HepG2 (cell line): ENCODE results near the gene MXD3. TPM values are rescaled to one million over a fixed set of nuclear protein-coding genes. Genes with fewer than 3 reads are reported as not detected.

Source experiments
- HIVEP1 ChIP-seq: sonication (generic); formaldehyde crosslinking; IDR thresholded peaks from 2 replicates; pipeline ENCODE4 v1.4.0; 2020; ENCODE audit warnings: mild to moderate bottlenecking, missing genetic modification reagents
- IRF2 ChIP-seq: IDR thresholded peaks from 2 replicates; pipeline ENCODE4 v1.6.1; 2018; ENCODE audit warnings: missing genetic modification reagents, missing compliant biosample characterization
- MAZ ChIP-seq, 2 experiments: sonication (generic) in 1 of 2; formaldehyde crosslinking in 1 of 2; IDR thresholded peaks; 2 replicates each; pipeline versions ENCODE4 v1.5.0 to v1.6.1; 2012 to 2020; ENCODE audit warnings: low read depth in 2 of 2, mild to moderate bottlenecking in 2 of 2, borderline replicate concordance in 1 of 2, improper control_type of control experiment in 1 of 2, low read length in 1 of 2, missing genetic modification reagents in 1 of 2, moderate library complexity in 1 of 2
- NPAS2 ChIP-seq: sonication (generic); formaldehyde crosslinking; IDR thresholded peaks from 2 replicates; pipeline ENCODE4 v1.8.0; 2022; ENCODE audit warnings: mild to moderate bottlenecking, missing genetic modification reagents, borderline replicate concordance
- POLR2G ChIP-seq: fragments of 200-400 bp; formaldehyde crosslinking; IDR thresholded peaks from 2 replicates; pipeline ENCODE4 v1.6.1; 2018; ENCODE audit warnings: mild to moderate bottlenecking, low read depth, low read length, moderate library complexity
- SKI ChIP-seq: fragments of 450-650 bp; IDR thresholded peaks from one replicate; pipeline ENCODE4 v1.6.1; 2018; ENCODE audit warnings: mild to moderate bottlenecking; ENCODE audit not compliant: partially characterized antibody
- TBL1XR1 ChIP-seq: fragments of 150-350 bp; IDR thresholded peaks from 2 replicates; pipeline ENCODE4 v1.6.1; 2014; ENCODE audit warnings: borderline replicate concordance, low read length; ENCODE audit not compliant: partially characterized antibody
- TOE1 ChIP-seq: sonication (generic); formaldehyde crosslinking; IDR thresholded peaks from 2 replicates; pipeline ENCODE4 v1.4.0; 2020; ENCODE audit warnings: mild to moderate bottlenecking, missing genetic modification reagents
- TRIM24 ChIP-seq: sonication (generic); formaldehyde crosslinking; IDR thresholded peaks from 2 replicates; pipeline ENCODE4 v1.8.0; 2022; ENCODE audit warnings: mild to moderate bottlenecking, missing genetic modification reagents
- ZNF263 ChIP-seq: sonication (generic); formaldehyde crosslinking; IDR thresholded peaks from 2 replicates; pipeline ENCODE4 v1.4.0; 2020; ENCODE audit warnings: missing genetic modification reagents
- ZNF280D ChIP-seq: sonication (generic); formaldehyde crosslinking; IDR thresholded peaks from 2 replicates; pipeline ENCODE4 v1.5.1; 2020; ENCODE audit warnings: mild to moderate bottlenecking, missing genetic modification reagents
- ZNF484 ChIP-seq: sonication (generic); formaldehyde crosslinking; IDR thresholded peaks from 2 replicates; pipeline ENCODE4 v1.5.1; 2020; ENCODE audit warnings: mild to moderate bottlenecking, low read depth, missing genetic modification reagents, borderline replicate concordance
- ZNF761 ChIP-seq: sonication (generic); formaldehyde crosslinking; conservative IDR thresholded peaks from 2 replicates; pipeline ENCODE4 v1.4.0; 2020; ENCODE audit warnings: mild to moderate bottlenecking, missing genetic modification reagents
- ZNF772 ChIP-seq: sonication (generic); formaldehyde crosslinking; IDR thresholded peaks from 2 replicates; pipeline ENCODE4 v1.5.0; 2020; ENCODE audit warnings: mild to moderate bottlenecking, missing genetic modification reagents
- polyA plus RNA-seq, 8 experiments: library from polyadenylated mRNA; depleted of rRNA in 3 of 8; stranded (reverse) in 7 of 8; unstranded in 1 of 8; fragments of >200 nt; fragmentation: Illumina TruSeq in 4 of 8; extraction: Trizol in 4 of 8; gene quantifications; 2 replicates each; pipeline versions ENCODE4 v1.2.1 to v1.2.3, GENCODE V29; 2011 to 2016; ENCODE audit warnings: low read depth in 4 of 8, missing spikeins in 1 of 8, mixed read lengths in 1 of 8; ENCODE audit not compliant: insufficient read depth in 1 of 8
- total RNA-seq, 5 experiments: library from RNA; depleted of rRNA; stranded (reverse); fragments of >200 nt; fragmentation: Illumina TruSeq; extraction: Trizol; gene quantifications; 2 replicates each; pipeline ENCODE4 v1.2.3, GENCODE V29; 2016; ENCODE audit warnings: low read depth in 1 of 5
- TF ChIP-seq, protein P1 (sequence below): sonication (generic); formaldehyde crosslinking; IDR thresholded peaks from 2 replicates; pipeline ENCODE4 v1.5.0; 2020; ENCODE audit warnings: missing genetic modification reagents
- TF ChIP-seq, protein P2 (sequence below): sonication (generic); formaldehyde crosslinking; IDR thresholded peaks from 2 replicates; pipeline ENCODE4 v1.4.0; 2020; ENCODE audit warnings: mild to moderate bottlenecking, missing genetic modification reagents
- TF ChIP-seq, protein P3 (sequence below): IDR thresholded peaks from 2 replicates; pipeline ENCODE4 v1.6.1; 2018; ENCODE audit warnings: missing genetic modification reagents, mild to moderate bottlenecking, missing compliant biosample characterization

The MXD3 gene
- total and polyA plus RNA-seq, 2 of the 13 experiments (the other 11 are each of a cell fraction or from before 2014, with no cell fraction given) = 10.5 to 12.8 TPM

DNA sequence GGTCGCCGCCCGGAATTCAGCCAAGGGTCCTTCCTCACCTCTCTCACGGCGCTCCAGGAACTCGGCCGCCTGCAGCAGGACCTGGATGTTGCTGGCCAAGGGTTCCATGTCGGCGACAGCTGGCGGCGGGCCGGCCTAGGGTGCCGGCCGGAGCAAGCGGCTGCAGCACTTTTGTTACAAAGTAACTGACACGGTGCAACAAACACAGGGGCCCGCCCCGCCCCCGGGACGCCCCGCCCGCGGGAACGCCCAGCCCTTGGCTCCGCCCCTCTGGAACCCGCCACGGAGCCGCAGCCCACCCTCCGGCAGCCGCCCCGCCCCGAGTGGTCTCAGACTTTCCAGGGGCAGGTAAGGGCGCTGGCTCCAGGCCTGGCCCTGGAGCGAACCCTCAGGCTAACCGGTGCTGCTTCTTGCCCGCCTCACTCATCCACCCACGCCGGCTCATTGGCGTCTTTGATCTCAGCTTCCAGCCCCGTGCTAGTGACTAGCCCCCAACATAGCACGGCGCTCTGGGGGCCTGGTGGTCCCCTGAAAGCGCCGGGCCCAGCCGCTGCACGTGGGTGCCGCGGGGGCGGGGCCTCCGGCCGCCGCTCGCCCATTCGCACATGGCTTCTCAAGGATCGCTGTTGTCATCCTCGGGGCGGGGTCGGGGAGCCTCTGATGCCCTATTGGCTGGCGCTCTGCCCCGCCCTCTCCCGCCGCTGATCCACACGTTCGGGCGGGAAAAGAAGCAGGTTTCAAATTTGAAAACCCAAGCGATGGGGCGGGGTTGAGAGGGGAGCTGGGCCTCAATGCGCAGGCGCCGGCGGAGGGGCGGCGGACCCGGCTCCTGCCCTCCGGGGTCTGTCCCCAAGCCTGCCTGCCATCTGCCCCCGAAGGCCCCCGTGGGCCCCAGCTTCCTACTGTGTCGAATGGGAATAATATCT, at the start of gene MXD3 (continued):
- TF ChIP-seq ZNF484 (CRISPR knock-in tag) = no peak
- TF ChIP-seq TRIM24 (CRISPR knock-in tag) = no peak
- no peak for TF ChIP-seq HIVEP1 (CRISPR knock-in tag)
- TF ChIP-seq ZNF280D (CRISPR knock-in tag) = no peak
- TF ChIP-seq NPAS2 (CRISPR knock-in tag) = no peak
- TF ChIP-seq, protein P1, sequence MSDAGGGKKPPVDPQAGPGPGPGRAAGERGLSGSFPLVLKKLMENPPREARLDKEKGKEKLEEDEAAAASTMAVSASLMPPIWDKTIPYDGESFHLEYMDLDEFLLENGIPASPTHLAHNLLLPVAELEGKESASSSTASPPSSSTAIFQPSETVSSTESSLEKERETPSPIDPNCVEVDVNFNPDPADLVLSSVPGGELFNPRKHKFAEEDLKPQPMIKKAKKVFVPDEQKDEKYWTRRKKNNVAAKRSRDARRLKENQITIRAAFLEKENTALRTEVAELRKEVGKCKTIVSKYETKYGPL (CRISPR knock-in tag) = no peak
- TF ChIP-seq, protein P2, sequence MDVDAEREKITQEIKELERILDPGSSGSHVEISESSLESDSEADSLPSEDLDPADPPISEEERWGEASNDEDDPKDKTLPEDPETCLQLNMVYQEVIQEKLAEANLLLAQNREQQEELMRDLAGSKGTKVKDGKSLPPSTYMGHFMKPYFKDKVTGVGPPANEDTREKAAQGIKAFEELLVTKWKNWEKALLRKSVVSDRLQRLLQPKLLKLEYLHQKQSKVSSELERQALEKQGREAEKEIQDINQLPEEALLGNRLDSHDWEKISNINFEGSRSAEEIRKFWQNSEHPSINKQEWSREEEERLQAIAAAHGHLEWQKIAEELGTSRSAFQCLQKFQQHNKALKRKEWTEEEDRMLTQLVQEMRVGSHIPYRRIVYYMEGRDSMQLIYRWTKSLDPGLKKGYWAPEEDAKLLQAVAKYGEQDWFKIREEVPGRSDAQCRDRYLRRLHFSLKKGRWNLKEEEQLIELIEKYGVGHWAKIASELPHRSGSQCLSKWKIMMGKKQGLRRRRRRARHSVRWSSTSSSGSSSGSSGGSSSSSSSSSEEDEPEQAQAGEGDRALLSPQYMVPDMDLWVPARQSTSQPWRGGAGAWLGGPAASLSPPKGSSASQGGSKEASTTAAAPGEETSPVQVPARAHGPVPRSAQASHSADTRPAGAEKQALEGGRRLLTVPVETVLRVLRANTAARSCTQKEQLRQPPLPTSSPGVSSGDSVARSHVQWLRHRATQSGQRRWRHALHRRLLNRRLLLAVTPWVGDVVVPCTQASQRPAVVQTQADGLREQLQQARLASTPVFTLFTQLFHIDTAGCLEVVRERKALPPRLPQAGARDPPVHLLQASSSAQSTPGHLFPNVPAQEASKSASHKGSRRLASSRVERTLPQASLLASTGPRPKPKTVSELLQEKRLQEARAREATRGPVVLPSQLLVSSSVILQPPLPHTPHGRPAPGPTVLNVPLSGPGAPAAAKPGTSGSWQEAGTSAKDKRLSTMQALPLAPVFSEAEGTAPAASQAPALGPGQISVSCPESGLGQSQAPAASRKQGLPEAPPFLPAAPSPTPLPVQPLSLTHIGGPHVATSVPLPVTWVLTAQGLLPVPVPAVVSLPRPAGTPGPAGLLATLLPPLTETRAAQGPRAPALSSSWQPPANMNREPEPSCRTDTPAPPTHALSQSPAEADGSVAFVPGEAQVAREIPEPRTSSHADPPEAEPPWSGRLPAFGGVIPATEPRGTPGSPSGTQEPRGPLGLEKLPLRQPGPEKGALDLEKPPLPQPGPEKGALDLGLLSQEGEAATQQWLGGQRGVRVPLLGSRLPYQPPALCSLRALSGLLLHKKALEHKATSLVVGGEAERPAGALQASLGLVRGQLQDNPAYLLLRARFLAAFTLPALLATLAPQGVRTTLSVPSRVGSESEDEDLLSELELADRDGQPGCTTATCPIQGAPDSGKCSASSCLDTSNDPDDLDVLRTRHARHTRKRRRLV = no peak
- TF ChIP-seq TOE1 (CRISPR knock-in tag) = no peak
- TF ChIP-seq MAZ (IDR thresholded peaks at IDR 0.05; ENCODE audit: borderline replicate concordance, low read depth, low read length) = peak; percentile 81
- TF ChIP-seq MAZ (CRISPR knock-in tag; IDR thresholded peaks at IDR 0.05; ENCODE audit: low read depth) = peak; percentile 56; the same call in 1 of the 2 replicates
- TF ChIP-seq ZNF761 (CRISPR knock-in tag) = no peak
- TF ChIP-seq SKI = no peak
- TF ChIP-seq POLR2G = peak; percentile 57; the same call in 1 of the 2 replicates
- TF ChIP-seq ZNF772 (CRISPR knock-in tag) = no peak
- TF ChIP-seq, protein P3, sequence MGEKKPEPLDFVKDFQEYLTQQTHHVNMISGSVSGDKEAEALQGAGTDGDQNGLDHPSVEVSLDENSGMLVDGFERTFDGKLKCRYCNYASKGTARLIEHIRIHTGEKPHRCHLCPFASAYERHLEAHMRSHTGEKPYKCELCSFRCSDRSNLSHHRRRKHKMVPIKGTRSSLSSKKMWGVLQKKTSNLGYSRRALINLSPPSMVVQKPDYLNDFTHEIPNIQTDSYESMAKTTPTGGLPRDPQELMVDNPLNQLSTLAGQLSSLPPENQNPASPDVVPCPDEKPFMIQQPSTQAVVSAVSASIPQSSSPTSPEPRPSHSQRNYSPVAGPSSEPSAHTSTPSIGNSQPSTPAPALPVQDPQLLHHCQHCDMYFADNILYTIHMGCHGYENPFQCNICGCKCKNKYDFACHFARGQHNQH (CRISPR knock-in tag) = 0 out of 2 replicates have a peak, but pooled peaks have one; percentile 22
- no peak for TF ChIP-seq TBL1XR1
- TF ChIP-seq ZNF263 (CRISPR knock-in tag) = no peak; the same call in 1 of the 2 replicates
- no peak for TF ChIP-seq IRF2 (CRISPR knock-in tag)
